Measurements from ENCODE around the gene SLC30A2. TPM values are rescaled to one million over a fixed set of nuclear protein-coding genes. Genes with fewer than 3 reads are reported as not detected.

SLC30A2 gene
- total RNA-seq, 2 donors from 2014 or later, result 44.5 to 64.6 TPM

GRCh38 chr1:26019641-26020315, 26.1 kb downstream of the SLC30A2 start:
- 79 to 85% methylated on average over 8 of the region's 8 CpGs for WGBS, 2 donors
- DNase-seq (no peak), ATAC-seq (no peak)
- no peaks in the 10 kb centered on the region for H3K36me3 ChIP-seq (replicated peaks in 1 of 2; ENCODE audit: insufficient read depth in 1 of 2, low read depth in 2 of 2)
- intact Hi-C loops (cut with DNase I), result no loop called here
- H3K9me3 ChIP-seq, result no peaks in the 10 kb centered on the region
- no peak overlapping the region for H3K4me3 ChIP-seq
- TF ChIP-seq POLR2A (IDR thresholded peaks at IDR 0.05), result no peak
- TF ChIP-seq, protein P1, sequence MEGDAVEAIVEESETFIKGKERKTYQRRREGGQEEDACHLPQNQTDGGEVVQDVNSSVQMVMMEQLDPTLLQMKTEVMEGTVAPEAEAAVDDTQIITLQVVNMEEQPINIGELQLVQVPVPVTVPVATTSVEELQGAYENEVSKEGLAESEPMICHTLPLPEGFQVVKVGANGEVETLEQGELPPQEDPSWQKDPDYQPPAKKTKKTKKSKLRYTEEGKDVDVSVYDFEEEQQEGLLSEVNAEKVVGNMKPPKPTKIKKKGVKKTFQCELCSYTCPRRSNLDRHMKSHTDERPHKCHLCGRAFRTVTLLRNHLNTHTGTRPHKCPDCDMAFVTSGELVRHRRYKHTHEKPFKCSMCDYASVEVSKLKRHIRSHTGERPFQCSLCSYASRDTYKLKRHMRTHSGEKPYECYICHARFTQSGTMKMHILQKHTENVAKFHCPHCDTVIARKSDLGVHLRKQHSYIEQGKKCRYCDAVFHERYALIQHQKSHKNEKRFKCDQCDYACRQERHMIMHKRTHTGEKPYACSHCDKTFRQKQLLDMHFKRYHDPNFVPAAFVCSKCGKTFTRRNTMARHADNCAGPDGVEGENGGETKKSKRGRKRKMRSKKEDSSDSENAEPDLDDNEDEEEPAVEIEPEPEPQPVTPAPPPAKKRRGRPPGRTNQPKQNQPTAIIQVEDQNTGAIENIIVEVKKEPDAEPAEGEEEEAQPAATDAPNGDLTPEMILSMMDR (IDR thresholded peaks at IDR 0.05), result no peak
- no peak overlapping the region for H3K27ac ChIP-seq
- peaks cover under 1% of the 10 kb centered on the region for H3K4me1 ChIP-seq
- no peaks in the 10 kb centered on the region for H3K27me3 ChIP-seq

- Histone ChIP-seq H3K27me3 (no peaks in the 10 kb centered on the region), H3K4me1 (peaks cover 8% of the 10 kb centered on the region), H3K36me3 (replicated peaks in 1 of 2; ENCODE audit: insufficient read depth in 1 of 2, low read depth in 2 of 2) (no peaks in the 10 kb centered on the region), H3K9me3 (no peaks in the 10 kb centered on the region), H3K27ac (no peak overlapping the region), H3K4me3 (no peak overlapping the region)
- no peak for DNase-seq
- intact Hi-C loops (cut with DNase I), result no loop called here
- no peak for TF ChIP-seq POLR2A (IDR thresholded peaks at IDR 0.05)
- TF ChIP-seq, protein P1 (IDR thresholded peaks at IDR 0.05), result no peak
- ATAC-seq, result no peak
- WGBS, 2 donors, result 62 to 84% methylated on average over 4 to 6 of the region's 6 CpGs
Observed at GRCh38 chr1:26017606-26018005, 28.3 kb downstream of the SLC30A2 start.

- Histone ChIP-seq H3K36me3 (replicated peaks in 1 of 2; ENCODE audit: insufficient read depth in 1 of 2, low read depth in 2 of 2) (no peaks in the 10 kb centered on the region), H3K27ac (no peak overlapping the region), H3K4me1 (peaks cover 11% of the 10 kb centered on the region), H3K9me3 (no peaks in the 10 kb centered on the region), H3K4me3 (no peak overlapping the region), H3K27me3 (no peaks in the 10 kb centered on the region)
- DNase-seq (no peak), ATAC-seq (no peak)
- TF ChIP-seq POLR2A (IDR thresholded peaks at IDR 0.05), result no peak
- TF ChIP-seq, protein P1 (IDR thresholded peaks at IDR 0.05), result no peak
- intact Hi-C loops (cut with DNase I), result no loop called here
- WGBS, 2 donors, result 74 to 88% methylated on average over 4 to 6 of the region's 6 CpGs
Observed at GRCh38 chr1:26016953-26017545, 28.9 kb downstream of the SLC30A2 start.

DNA sequence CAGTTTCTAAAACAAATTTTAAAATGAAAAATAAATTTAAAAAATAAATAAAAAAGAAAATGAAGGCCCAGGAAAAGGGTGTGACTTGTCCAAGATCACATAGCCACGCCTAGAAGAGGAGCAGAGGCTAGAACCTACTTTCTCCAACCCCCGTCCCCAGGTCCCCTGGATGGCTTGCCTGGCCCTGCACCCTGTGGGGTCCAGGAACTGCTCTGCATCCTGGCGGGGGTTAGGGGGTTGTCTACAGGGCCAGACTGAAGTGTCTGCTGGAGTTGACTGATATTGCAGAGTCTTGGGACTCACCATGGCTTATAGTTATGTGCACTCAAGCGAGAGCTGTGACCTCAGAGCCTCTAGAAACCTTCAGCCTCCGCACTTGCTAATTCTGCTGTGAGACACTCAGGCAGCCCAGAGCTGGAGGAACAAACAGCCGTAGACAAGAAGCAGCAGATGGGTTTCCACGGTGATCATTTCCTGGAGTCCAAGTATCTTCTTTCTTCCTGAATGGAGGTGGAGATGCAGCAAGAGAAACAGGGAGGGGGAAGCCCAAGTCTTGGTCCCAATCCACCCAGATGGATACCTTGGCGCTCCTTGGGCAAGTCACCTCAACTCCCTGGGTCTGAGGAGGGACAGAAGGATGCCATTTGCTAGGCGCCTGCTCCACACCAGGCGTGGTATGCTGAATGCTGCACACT, 29.5 kb downstream of the SLC30A2 start:
- no peaks in the 10 kb centered on the region for H3K36me3 ChIP-seq (replicated peaks in 1 of 2; ENCODE audit: insufficient read depth in 1 of 2, low read depth in 2 of 2)
- no peak for ATAC-seq
- TF ChIP-seq, protein P1 (IDR thresholded peaks at IDR 0.05), result no peak
- no peak for TF ChIP-seq POLR2A (IDR thresholded peaks at IDR 0.05)
- H3K27me3 ChIP-seq, result no peaks in the 10 kb centered on the region
- intact Hi-C loops (cut with DNase I), result no loop called here
- DNase-seq, result no peak
- no peak overlapping the region for H3K4me3 ChIP-seq
- no peaks in the 10 kb centered on the region for H3K9me3 ChIP-seq
- 83 to 86% methylated on average over 10 of the region's 10 CpGs for WGBS, 2 donors
- H3K4me1 ChIP-seq, result peaks cover 11% of the 10 kb centered on the region
- H3K27ac ChIP-seq, result no peak overlapping the region
